Lower leg skin (tissue), 4 donors: Measurements from ENCODE around the gene AAR2. TPM values are rescaled to one million over a fixed set of nuclear protein-coding genes. Genes with fewer than 3 reads are reported as not detected.

ENCODE experiments used
- DNase-seq, 2 donors: peaks; one replicate each; pipeline ENCODE4 v3.0.0-alpha.2; 2019; ENCODE audit warnings: low spot score in 2 of 2
- H3K4me3 ChIP-seq: fragments of 200-600 bp; sonication (generic); 2 replicates; pipeline ENCODE4 v1.5.1; 2017; ENCODE audit warnings: mild to moderate bottlenecking, low read depth; ENCODE audit not compliant: poor library complexity, severe bottlenecking
- CTCF ChIP-seq, 3 donors: fragments of 450-650 bp; IDR thresholded peaks; one replicate each; pipeline ENCODE4 v1.5.1; 2016; ENCODE audit warnings: antibody characterized with exemption in 3 of 3, mild to moderate bottlenecking in 3 of 3, moderate library complexity in 2 of 3
- POLR2A ChIP-seq, 2 donors: fragments of 450-650 bp; IDR thresholded peaks; one replicate each; pipeline ENCODE4 v1.6.1; 2016 to 2017; ENCODE audit warnings: antibody characterized with exemption in 2 of 2, mild to moderate bottlenecking in 1 of 2, moderate library complexity in 1 of 2
- WGBS, 2 donors: methylation state at CpG; one replicate each; pipeline ENCODE4 v1.1.5; 2018; 5-methylcytosine and 5-hydroxymethylcytosine counted together
- intact Hi-C: fragments of 100-400 bp; cut with DNase I; formaldehyde crosslinking; loops from one replicate; pipeline ENCODE4 v1.15.0; 2023; ENCODE audit warnings: low total_unique reads
- total RNA-seq, 4 donors: library from RNA; depleted of rRNA; stranded (reverse); fragments of >200 nt; gene quantifications; one replicate each; pipeline ENCODE4 v1.1.0, GENCODE V29; 2016

AAR2 gene
- total RNA-seq, 4 donors from 2014 or later, result 37.1 to 54.5 (median 38.7) TPM

- H3K4me3 ChIP-seq, result no peak overlapping the region
- intact Hi-C loops, result no loop called here
- TF ChIP-seq CTCF (IDR thresholded peaks at IDR 0.05), result no peak
- TF ChIP-seq POLR2A (IDR thresholded peaks at IDR 0.05), result no peak
- WGBS, 2 donors, result 89 to 96% methylated on average over 9 of the region's 9 CpGs
- no peak for DNase-seq
These were observed 16.8 kb downstream of the AAR2 start for GRCh38 chr20:36253036-36253435.

GRCh38 chr20:36254076-36254475 is 17.8 kb downstream of the AAR2 start:
- no peak for TF ChIP-seq CTCF (IDR thresholded peaks at IDR 0.05)
- TF ChIP-seq POLR2A (IDR thresholded peaks at IDR 0.05), result no peak
- no peak for DNase-seq
- 70 to 80% methylated on average over 2 of the region's 2 CpGs for WGBS, 2 donors
- no peak overlapping the region for H3K4me3 ChIP-seq
- intact Hi-C loops, result no loop called here

GRCh38 chr20:36255445-36255844 is 19.2 kb downstream of the AAR2 start:
- DNase-seq, result no peak
- no peak for TF ChIP-seq CTCF (IDR thresholded peaks at IDR 0.05)
- TF ChIP-seq POLR2A (IDR thresholded peaks at IDR 0.05), result no peak
- WGBS, 2 donors, result 94% methylated on average over 12 of the region's 12 CpGs
- H3K4me3 ChIP-seq, result no peak overlapping the region
- intact Hi-C loops, result no loop called here

GRCh38 chr20:36259177-36260061 is 23.1 kb downstream of the AAR2 start:
- no peak overlapping the region for H3K4me3 ChIP-seq
- TF ChIP-seq POLR2A (IDR thresholded peaks at IDR 0.05), result no peak
- TF ChIP-seq CTCF (IDR thresholded peaks at IDR 0.05), result no peak
- WGBS, 2 donors, result 65 to 66% methylated on average over 16 of the region's 16 CpGs
- no peak for DNase-seq
- intact Hi-C loops, result no loop called here

GRCh38 chr20:36260316-36260715 is 24.0 kb downstream of the AAR2 start:
- no peak overlapping the region for H3K4me3 ChIP-seq
- WGBS, 2 donors, result 73 to 81% methylated on average over 7 of the region's 7 CpGs
- intact Hi-C loops, result no loop called here
- no peak for TF ChIP-seq POLR2A (IDR thresholded peaks at IDR 0.05)
- TF ChIP-seq CTCF (IDR thresholded peaks at IDR 0.05), result no peak
- DNase-seq, result no peak
